ENCODE data around the gene PRL.

- TF ChIP-seq CTCF (conservative IDR thresholded peaks at IDR 0.05) = no peak
- no peak for TF ChIP-seq ZFX (IDR thresholded peaks at IDR 0.05)
Measured at GRCh38 chr6:22320750-22321149, 23.9 kb upstream of the PRL start.

All from C4-2B (cell line).